ENCODE results near the gene PLEKHA1. TPM values are rescaled to one million over a fixed set of nuclear protein-coding genes. Genes with fewer than 3 reads are reported as not detected.

The PLEKHA1 gene
- total and polyA plus RNA-seq, 12 donors: 8.3 to 22.3 (median 13.1) TPM

GRCh38 chr10:122390679-122391078 is 16.2 kb downstream of the PLEKHA1 start:
- H3K36me3 ChIP-seq (replicated peaks in 1 of 2): no peaks in the 10 kb centered on the region
- H3K4me1 ChIP-seq (replicated peaks in 1 of 2): no peaks in the 10 kb centered on the region
- peaks cover 0 to 7% (median 0%) of the 10 kb centered on the region in 3 donors for H3K9me3 ChIP-seq (replicated peaks in 1 of 3)
- no peak for DNase-seq
- no peaks in the 10 kb centered on the region for H3K27me3 ChIP-seq
- intact Hi-C loops (cut with DNase I): no loop called here
- no peak overlapping the region for H3K27ac ChIP-seq
- no peak overlapping the region for H3K4me3 ChIP-seq
- WGBS, 4 donors: 27 to 78% (median 51%) methylated on average over 3 of the region's 3 CpGs
- no peak for TF ChIP-seq POLR2A (IDR thresholded peaks at IDR 0.05)
- TF ChIP-seq CTCF (IDR thresholded peaks at IDR 0.05): no peak

GRCh38 chr10:122391875-122392274 is 17.4 kb downstream of the PLEKHA1 start:
- Histone ChIP-seq H3K4me1 (replicated peaks in 1 of 2) (no peaks in the 10 kb centered on the region), H3K27ac (no peak overlapping the region), H3K27me3 (no peaks in the 10 kb centered on the region), H3K9me3 (replicated peaks in 1 of 3) (peaks cover 0 to 4% (median 0%) of the 10 kb centered on the region in 3 donors), H3K36me3 (replicated peaks in 1 of 2) (no peaks in the 10 kb centered on the region), H3K4me3 (no peak overlapping the region)
- intact Hi-C loops (cut with DNase I): no loop called here
- TF ChIP-seq CTCF (IDR thresholded peaks at IDR 0.05) (no peak), POLR2A (IDR thresholded peaks at IDR 0.05) (no peak)
- DNase-seq: no peak

- no peaks in the 10 kb centered on the region for H3K4me1 ChIP-seq (replicated peaks in 1 of 2)
- no peak for TF ChIP-seq POLR2A (IDR thresholded peaks at IDR 0.05)
- TF ChIP-seq CTCF (IDR thresholded peaks at IDR 0.05): no peak
- no peaks in the 10 kb centered on the region for H3K36me3 ChIP-seq (replicated peaks in 1 of 2)
- no peak overlapping the region for H3K27ac ChIP-seq
- no peaks in the 10 kb centered on the region for H3K9me3 ChIP-seq (replicated peaks in 1 of 3)
- intact Hi-C loops (cut with DNase I): no loop called here
- no peak overlapping the region for H3K4me3 ChIP-seq
- 80 to 95% (median 87%) methylated on average over 2 of the region's 2 CpGs for WGBS, 4 donors
- DNase-seq: no peak
- H3K27me3 ChIP-seq: no peaks in the 10 kb centered on the region
Measured at GRCh38 chr10:122392835-122393234, 18.3 kb downstream of the PLEKHA1 start.

DNA sequence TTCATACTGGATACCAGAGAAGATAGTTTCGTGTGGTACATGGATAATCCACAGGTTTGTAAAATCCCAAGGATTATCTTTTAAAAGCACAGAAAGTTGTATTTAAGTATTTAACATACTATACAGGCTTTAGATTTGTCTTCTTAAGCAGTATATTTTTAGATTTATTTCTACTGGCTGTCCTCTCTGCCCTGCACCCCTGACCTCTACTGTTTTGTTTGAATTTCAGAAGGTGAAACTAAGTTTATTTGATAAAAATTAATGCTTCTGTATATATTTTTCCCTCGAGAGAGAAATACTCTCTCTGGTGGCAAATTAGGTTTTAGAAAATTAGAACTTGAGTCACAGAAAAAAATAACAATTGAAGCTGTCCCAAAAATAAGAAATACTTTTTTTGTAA is 18.8 kb downstream of the PLEKHA1 start:
- no peak overlapping the region for H3K4me3 ChIP-seq
- intact Hi-C loops (cut with DNase I): no loop called here
- H3K36me3 ChIP-seq (replicated peaks in 1 of 2): no peaks in the 10 kb centered on the region
- DNase-seq: no peak
- no peaks in the 10 kb centered on the region for H3K27me3 ChIP-seq
- no peak for TF ChIP-seq POLR2A (IDR thresholded peaks at IDR 0.05)
- no peaks in the 10 kb centered on the region for H3K4me1 ChIP-seq (replicated peaks in 1 of 2)
- WGBS, 4 donors: 79 to 84% (median 81%) methylated on average over 2 of the region's 2 CpGs
- H3K27ac ChIP-seq: no peak overlapping the region
- H3K9me3 ChIP-seq (replicated peaks in 1 of 3): no peaks in the 10 kb centered on the region

DNA sequence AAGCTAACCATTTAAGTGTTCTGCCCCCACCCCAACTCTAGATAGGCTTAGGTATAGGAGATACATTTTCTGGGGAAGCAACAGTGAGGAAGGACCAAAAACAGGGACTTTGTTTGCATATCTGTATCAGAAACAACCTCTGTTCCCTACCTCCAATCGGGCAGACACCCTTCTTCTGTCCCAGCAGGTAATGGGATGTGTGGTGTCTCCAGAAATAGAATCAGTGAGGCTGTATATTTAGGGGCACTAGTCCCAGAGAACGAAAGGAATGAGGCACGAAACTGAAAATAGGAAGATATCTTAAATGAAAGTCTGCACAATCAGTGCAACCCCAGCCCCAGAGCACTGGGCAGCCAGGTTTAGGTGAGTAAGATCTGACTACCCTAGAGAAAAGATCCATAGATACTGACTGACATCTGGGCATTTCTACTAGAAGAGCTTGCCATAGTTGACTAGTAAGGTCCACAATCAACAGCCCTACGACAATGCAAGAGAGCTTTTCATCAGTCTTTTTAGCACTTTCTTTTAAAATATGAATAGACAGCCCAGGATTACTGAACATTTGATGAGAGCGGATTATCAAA is 28.1 kb downstream of the PLEKHA1 start:
- H3K36me3 ChIP-seq (replicated peaks in 1 of 2): peaks cover 0 to 8% of the 10 kb centered on the region in 2 donors
- no peak overlapping the region for H3K27ac ChIP-seq

More for the DNA sequence above, 28.1 kb downstream of the PLEKHA1 start:
- Histone ChIP-seq H3K4me1 (replicated peaks in 1 of 2) (no peaks in the 10 kb centered on the region), H3K27me3 (no peaks in the 10 kb centered on the region), H3K4me3 (no peak overlapping the region), H3K9me3 (replicated peaks in 1 of 3) (peaks cover 0 to 5% (median 0%) of the 10 kb centered on the region in 3 donors)
- 92 to 96% (median 95%) methylated on average over 5 of the region's 5 CpGs for WGBS, 4 donors
- no peak for DNase-seq
- intact Hi-C loops (cut with DNase I): no loop called here
- TF ChIP-seq CTCF (IDR thresholded peaks at IDR 0.05) (no peak), POLR2A (IDR thresholded peaks at IDR 0.05) (no peak)

Measured in adrenal gland (tissue), 12 donors.